ENCODE results near the gene FAIM2. TPM values are rescaled to one million over a fixed set of nuclear protein-coding genes. Genes with fewer than 3 reads are reported as not detected.

FAIM2 gene
- total and polyA plus RNA-seq, 9 of the 15 experiments (the other 6 are each of a cell fraction or from before 2014, with no cell fraction given) = 0.01 to 0.10 TPM; not detected in 7

DNA sequence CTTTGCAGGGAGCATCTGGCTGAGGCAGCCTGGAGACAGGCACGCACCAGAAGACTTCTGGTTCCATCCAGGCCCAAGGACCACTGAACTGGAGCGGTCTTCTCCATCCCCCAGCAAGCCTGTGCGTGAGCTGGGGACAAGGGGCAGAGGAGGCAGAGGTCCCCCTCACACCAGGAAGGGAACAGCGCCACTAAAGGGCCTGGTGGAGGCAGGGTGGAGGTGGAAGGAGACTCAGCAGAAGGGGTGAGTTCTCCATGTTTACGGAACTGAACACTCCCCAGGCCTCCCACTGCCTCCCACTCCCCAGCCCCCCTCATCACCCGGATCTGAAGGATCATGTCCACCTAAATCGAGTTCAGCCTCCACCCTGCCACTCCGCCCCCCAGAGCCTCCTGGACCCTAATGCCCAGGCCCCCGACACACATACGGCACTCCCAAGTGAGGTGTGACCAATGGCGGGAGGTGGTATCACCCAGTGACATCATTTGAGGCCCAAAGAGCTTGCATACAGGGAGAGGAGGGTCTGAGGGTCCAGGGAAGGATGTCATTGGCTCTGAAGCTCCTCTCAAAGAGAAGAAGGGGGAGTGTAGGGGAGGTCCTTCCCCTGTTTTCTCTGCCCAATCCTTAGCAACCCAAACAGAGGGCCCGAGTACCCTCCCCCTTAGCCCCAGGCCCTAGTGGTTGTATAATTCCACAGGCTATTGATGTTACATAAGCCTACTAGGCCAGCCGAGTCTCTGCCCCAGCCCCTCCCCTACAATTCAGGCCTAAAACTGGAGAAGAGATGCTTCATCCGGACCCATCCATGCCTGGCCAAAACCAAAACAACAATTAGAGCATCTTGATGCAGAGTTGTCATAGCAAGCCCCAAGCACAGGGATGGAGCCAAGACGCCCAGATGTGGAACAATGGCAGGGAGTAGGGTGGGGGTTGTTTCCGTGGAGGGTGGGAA, 1.0 kb downstream of the FAIM2 start (continued):
- TF ChIP-seq HEY1 (CRISPR knock-in tag; IDR thresholded peaks at IDR 0.05; ENCODE audit: borderline replicate concordance) (no peak), ZBTB7A (IDR thresholded peaks at IDR 0.05; ENCODE audit: borderline replicate concordance, control insufficient read depth, low read depth, low read length) (peak; percentile 28; the same call in 1 of the 2 replicates)
- TF ChIP-seq, protein P1, sequence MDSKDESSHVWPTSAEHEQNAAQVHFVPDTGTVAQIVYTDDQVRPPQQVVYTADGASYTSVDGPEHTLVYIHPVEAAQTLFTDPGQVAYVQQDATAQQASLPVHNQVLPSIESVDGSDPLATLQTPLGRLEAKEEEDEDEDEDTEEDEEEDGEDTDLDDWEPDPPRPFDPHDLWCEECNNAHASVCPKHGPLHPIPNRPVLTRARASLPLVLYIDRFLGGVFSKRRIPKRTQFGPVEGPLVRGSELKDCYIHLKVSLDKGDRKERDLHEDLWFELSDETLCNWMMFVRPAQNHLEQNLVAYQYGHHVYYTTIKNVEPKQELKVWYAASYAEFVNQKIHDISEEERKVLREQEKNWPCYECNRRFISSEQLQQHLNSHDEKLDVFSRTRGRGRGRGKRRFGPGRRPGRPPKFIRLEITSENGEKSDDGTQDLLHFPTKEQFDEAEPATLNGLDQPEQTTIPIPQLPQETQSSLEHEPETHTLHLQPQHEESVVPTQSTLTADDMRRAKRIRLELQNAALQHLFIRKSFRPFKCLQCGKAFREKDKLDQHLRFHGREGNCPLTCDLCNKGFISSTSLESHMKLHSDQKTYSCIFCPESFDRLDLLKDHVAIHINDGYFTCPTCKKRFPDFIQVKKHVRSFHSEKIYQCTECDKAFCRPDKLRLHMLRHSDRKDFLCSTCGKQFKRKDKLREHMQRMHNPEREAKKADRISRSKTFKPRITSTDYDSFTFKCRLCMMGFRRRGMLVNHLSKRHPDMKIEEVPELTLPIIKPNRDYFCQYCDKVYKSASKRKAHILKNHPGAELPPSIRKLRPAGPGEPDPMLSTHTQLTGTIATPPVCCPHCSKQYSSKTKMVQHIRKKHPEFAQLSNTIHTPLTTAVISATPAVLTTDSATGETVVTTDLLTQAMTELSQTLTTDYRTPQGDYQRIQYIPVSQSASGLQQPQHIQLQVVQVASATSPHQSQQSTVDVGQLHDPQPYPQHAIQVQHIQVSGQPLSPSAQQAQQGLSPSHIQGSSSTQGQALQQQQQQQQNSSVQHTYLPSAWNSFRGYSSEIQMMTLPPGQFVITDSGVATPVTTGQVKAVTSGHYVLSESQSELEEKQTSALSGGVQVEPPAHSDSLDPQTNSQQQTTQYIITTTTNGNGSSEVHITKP (IDR thresholded peaks at IDR 0.05; ENCODE audit: partially characterized antibody) = peak; percentile 47

DNA sequence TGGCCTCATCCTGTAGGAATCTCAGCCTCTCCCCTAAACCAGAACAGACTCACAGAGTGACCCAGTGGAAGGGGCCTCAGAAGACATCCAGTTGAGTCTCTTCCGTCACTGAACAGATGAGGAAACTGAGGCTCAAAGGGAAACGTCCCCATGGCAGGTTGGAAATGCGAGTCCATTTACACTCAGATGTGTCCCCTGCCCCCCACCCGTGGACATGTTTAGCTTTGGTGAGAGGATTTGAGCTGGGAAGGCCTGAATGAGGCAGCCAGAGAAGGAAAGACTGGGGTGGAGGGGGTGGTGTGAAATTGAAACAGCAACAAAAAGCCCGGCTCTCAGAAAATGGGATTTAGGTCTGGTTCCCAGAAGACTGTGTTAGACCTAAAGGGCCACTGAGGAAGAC, 1.7 kb downstream of the FAIM2 start:
- FAIRE-seq (no peak), ATAC-seq (no peak), DNase-seq (ENCODE audit: extremely low read depth in 1 of 4, low spot score in 3 of 4) (no peak)
- in situ Hi-C loops (cut with MboI) (no loop called here), intact Hi-C loops (cut with micrococcal nuclease) (no loop called here)
- Histone ChIP-seq H3K4me2 (ENCODE audit: insufficient read depth, low read length) (no peak overlapping the region), H3K27me3 (ENCODE audit: control insufficient read depth in 2 of 2, insufficient read depth in 2 of 2, low read length in 2 of 2) (peaks cover 4 to 17% of the 10 kb centered on the region in 2 experiments; a peak in 3 of 5 replicates), H2AFZ (ENCODE audit: low read depth, low read length) (peak overlapping the region; percentile 67), H3K27ac (ENCODE audit: extremely low read depth, low read depth, low read length) (no peak overlapping the region), H3K4me3 (no peak overlapping the region), H3K4me1 (replicated peaks in 1 of 2; ENCODE audit: control insufficient read depth in 2 of 2, insufficient read depth in 2 of 2, low read length in 2 of 2) (peaks cover 22 to 35% of the 10 kb centered on the region in 2 experiments), H3K79me2 (ENCODE audit: control insufficient read depth, insufficient read depth, low read length) (no peaks in the 10 kb centered on the region), H3K9me1 (ENCODE audit: control insufficient read depth, insufficient read depth, low read length) (no peaks in the 10 kb centered on the region), H3K36me3 (ENCODE audit: control insufficient read depth, insufficient read depth, low read length) (no peaks in the 10 kb centered on the region), H3K9ac (ENCODE audit: insufficient read depth in 1 of 2, low read depth in 2 of 2, low read length in 2 of 2) (peak overlapping the region in 1 of 2 experiments; percentile 6; a peak in 1 of 4 replicates), H4K20me1 (replicated peaks; ENCODE audit: control insufficient read depth, insufficient read depth, low read length) (no peaks in the 10 kb centered on the region), H3K9me3 (replicated peaks; ENCODE audit: control insufficient read depth, insufficient read depth, low read depth, low read length) (no peaks in the 10 kb centered on the region)
- POLR2A ChIA-PET = no interaction called here
- BruUV-seq (replicated peaks) = no TSS peak
- CTCF ChIA-PET (ENCODE audit: low intra/inter-chr PET ratio) = no interaction called here
- no peak for TF ChIP-seq HDAC8 (tag; IDR thresholded peaks at IDR 0.05)
- WGBS (ENCODE audit: insufficient coverage, low coverage, missing lambda C conversion rate) = 36% methylated on average over 4 of the region's 5 CpGs
